Activated B cell treated with CpG ODN at 0.5 μM for 24 hours (primary cell): Measurements from ENCODE around the gene RNLS. TPM values are rescaled to one million over a fixed set of nuclear protein-coding genes. Genes with fewer than 3 reads are reported as not detected.
A peak's percentile ranks its signal among the peaks of the same experiment; 100 is the strongest.

Experiments used
- ATAC-seq: fragments of 200-7000 bp; cut with Tn5 transposase; one replicate; pipeline ENCODE4 v1.10.0; 2021; ENCODE audit warnings: low read depth, mild to moderate bottlenecking, moderate library complexity
- CTCF ChIA-PET: fragments of 350-600 bp; sonication (Branson Sonifier 250); formaldehyde crosslinking; loops from one replicate; lab custom pipeline; 2021; ENCODE audit warnings: antibody characterized with exemption; lab: Charles Lee
- POLR2A ChIA-PET: fragments of 350-600 bp; sonication (Branson Sonifier 250); formaldehyde crosslinking; loops from one replicate; lab custom pipeline; 2021; ENCODE audit warnings: antibody characterized with exemption; lab: Charles Lee
- DNase-seq: peaks from one replicate; pipeline ENCODE4 v3.0.0; 2022
- H3K27ac Mint-ChIP-seq: one replicate; pipeline ENCODE4 v1.8.0; 2020; ENCODE audit warnings: mixed read lengths
- H3K27me3 Mint-ChIP-seq: one replicate; pipeline ENCODE4 v1.8.0; 2021; ENCODE audit warnings: mixed read lengths
- H3K36me3 Mint-ChIP-seq: one replicate; pipeline ENCODE4 v1.8.0; 2021; ENCODE audit warnings: low read depth, mixed read lengths
- H3K4me1 Mint-ChIP-seq: one replicate; pipeline ENCODE4 v1.8.0; 2021; ENCODE audit warnings: mixed read lengths
- H3K4me3 Mint-ChIP-seq: one replicate; pipeline ENCODE4 v1.8.0; 2020; ENCODE audit warnings: mild to moderate bottlenecking, mixed read lengths
- H3K9me3 Mint-ChIP-seq: one replicate; pipeline ENCODE4 v1.8.0; 2020; ENCODE audit warnings: mixed read lengths
- intact Hi-C: fragments of 100-400 bp; cut with micrococcal nuclease; formaldehyde crosslinking; loops from one replicate; pipeline ENCODE4 v1.15.1; 2024
- total RNA-seq: library from RNA; stranded (reverse); gene quantifications from 2 replicates; pipeline ENCODE4 v1.2.3, GENCODE V29; 2022
- TF ChIP-seq, protein P1 (sequence below): fragments of 200-600 bp; IDR thresholded peaks from one replicate; pipeline ENCODE4 v1.8.0; 2022; ENCODE audit warnings: antibody characterized with exemption, mild to moderate bottlenecking

RNLS gene
- total RNA-seq, 1 donor from 2014 or later, result 5.7 TPM

DNA sequence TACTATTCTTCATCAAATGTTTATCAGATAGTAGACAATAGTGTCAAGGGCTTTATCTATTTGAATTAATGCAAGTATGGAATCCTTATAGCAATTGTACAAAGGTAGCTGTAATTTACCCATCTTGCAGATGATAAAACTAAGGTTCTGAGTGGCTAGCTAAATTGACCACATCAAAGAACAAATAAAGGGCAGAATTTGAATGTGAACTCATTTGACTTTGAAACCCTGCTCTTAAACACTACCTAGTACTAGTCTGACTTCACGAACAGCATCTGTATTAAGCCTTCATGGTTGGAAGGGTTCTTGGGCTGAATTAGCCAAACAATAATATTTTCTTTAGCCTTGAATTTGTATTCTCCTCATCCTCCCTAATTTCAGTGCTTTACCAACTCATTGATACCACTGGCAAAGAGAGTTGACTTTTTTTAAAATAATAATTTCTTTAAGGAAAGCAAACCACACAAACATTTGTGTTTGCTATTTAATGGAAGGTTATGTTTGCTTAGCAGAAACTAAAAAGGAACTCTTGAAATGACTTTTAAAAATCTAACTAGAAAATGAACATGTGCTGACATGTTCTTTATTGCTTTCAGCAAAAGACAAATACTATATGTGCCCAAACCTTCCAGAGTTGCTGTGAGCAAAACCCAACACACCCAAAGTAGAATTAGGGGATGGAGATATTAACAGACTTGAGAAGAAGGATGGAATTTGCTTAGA, 322.6 kb downstream of the RNLS start:
- no peaks in the 10 kb centered on the region for H3K27me3 Mint-ChIP-seq
- ChIA-PET POLR2A (no interaction called here), CTCF (no interaction called here)
- H3K4me1 Mint-ChIP-seq, result peaks cover 3% of the 10 kb centered on the region
- ATAC-seq (no peak), DNase-seq (no peak)
- intact Hi-C loops, result no loop called here
- no peak overlapping the region for H3K27ac Mint-ChIP-seq
- TF ChIP-seq, protein P1, sequence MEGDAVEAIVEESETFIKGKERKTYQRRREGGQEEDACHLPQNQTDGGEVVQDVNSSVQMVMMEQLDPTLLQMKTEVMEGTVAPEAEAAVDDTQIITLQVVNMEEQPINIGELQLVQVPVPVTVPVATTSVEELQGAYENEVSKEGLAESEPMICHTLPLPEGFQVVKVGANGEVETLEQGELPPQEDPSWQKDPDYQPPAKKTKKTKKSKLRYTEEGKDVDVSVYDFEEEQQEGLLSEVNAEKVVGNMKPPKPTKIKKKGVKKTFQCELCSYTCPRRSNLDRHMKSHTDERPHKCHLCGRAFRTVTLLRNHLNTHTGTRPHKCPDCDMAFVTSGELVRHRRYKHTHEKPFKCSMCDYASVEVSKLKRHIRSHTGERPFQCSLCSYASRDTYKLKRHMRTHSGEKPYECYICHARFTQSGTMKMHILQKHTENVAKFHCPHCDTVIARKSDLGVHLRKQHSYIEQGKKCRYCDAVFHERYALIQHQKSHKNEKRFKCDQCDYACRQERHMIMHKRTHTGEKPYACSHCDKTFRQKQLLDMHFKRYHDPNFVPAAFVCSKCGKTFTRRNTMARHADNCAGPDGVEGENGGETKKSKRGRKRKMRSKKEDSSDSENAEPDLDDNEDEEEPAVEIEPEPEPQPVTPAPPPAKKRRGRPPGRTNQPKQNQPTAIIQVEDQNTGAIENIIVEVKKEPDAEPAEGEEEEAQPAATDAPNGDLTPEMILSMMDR, result no peak
- no peaks in the 10 kb centered on the region for H3K9me3 Mint-ChIP-seq
- no peaks in the 10 kb centered on the region for H3K36me3 Mint-ChIP-seq
- H3K4me3 Mint-ChIP-seq, result no peak overlapping the region

DNA sequence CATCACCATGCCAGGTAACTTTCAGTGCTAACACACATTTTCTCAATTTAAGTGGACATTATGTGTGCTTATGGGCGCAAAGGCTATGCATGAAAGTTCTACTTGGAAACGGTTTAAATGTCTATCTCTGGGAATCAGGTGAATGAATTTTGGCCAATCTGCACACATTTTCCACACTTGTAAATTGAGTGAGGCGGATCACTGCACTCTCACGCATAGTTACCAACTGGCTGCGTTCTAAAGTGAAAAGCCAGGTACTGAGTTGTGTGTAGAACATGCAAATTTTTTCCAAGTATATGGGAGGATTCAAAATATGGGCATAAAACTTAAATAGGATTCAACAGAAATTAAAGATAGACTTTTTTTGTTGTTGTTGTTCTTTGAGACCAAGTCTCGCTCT, 323.7 kb downstream of the RNLS start:
- DNase-seq (no peak), ATAC-seq (no peak)
- Mint-ChIP-seq H3K27ac (no peak overlapping the region), H3K9me3 (no peaks in the 10 kb centered on the region), H3K4me1 (peaks cover 3% of the 10 kb centered on the region), H3K4me3 (no peak overlapping the region), H3K36me3 (no peaks in the 10 kb centered on the region), H3K27me3 (no peaks in the 10 kb centered on the region)
- TF ChIP-seq, protein P1, result no peak
- intact Hi-C loops, result no loop called here
- CTCF ChIA-PET, result no interaction called here
- POLR2A ChIA-PET, result no interaction called here

DNA sequence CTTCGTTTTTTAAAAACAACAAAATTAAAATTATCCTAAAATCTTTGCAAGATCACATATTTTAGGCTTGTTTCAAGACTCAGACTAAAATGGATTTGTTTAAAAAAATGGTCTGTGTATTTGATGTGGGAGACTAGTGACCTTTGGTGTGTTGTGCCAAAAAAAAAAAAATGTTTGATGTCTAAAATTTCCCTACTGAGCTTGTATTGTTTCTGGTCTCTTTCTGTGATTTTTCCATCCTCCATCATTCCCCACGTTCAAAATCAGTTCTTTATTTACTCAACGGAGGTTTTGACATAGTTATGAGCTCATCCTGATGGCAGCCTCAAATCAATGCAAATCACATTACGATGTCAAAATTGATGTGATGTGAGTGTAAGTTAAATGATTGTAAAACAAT, 326.2 kb downstream of the RNLS start:
- peaks cover 4% of the 10 kb centered on the region for H3K4me1 Mint-ChIP-seq
- H3K4me3 Mint-ChIP-seq, result no peak overlapping the region
- POLR2A ChIA-PET, result no interaction called here
- H3K36me3 Mint-ChIP-seq, result no peaks in the 10 kb centered on the region
- CTCF ChIA-PET, result no interaction called here
- intact Hi-C loops, result no loop called here
- H3K27ac Mint-ChIP-seq, result no peak overlapping the region
- TF ChIP-seq, protein P1, result no peak
- no peaks in the 10 kb centered on the region for H3K9me3 Mint-ChIP-seq
- no peak for DNase-seq
- H3K27me3 Mint-ChIP-seq, result no peaks in the 10 kb centered on the region
- ATAC-seq, result no peak

DNA sequence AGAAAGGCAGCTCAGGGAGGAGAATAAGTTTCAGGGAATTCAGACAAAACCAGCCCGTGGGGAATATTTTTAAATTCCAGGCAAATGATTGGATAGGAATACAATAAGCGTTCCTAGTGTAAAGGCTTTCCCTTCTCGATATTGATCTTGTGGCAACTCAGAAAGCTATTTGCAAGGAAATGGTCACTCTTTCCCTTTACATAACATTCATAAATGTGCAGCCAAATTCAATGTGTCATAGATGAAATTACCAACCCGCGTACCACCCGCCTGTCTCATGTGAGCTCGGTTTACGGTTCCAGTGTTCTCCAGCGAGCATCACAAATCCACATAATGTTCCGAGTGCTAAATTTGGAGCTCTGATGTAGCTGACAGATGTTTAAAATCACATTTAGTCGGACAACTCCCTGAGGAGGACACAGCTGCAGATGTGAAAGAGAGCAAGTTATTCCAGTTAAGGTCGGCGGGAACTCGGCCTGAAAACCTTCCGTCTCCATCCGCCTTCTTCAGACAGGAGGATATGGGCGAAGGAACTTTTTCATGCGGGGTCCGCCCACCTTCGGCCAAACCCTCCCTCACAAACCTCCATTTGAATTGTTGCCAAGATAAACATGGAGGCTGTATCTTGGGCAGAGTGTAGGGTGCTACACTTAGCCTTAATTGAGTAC, 327.0 kb downstream of the RNLS start:
- TF ChIP-seq, protein P1, result no peak
- ChIA-PET CTCF (no interaction called here), POLR2A (interaction anchor here (0.8 kb wide), 1 partner anchor 11 kb away, joined by 3 read pairs; no protein-coding TSS in a partner anchor)
- Mint-ChIP-seq H3K27me3 (no peaks in the 10 kb centered on the region), H3K36me3 (no peaks in the 10 kb centered on the region), H3K4me1 (peaks cover 4% of the 10 kb centered on the region), H3K9me3 (no peaks in the 10 kb centered on the region), H3K4me3 (no peak overlapping the region), H3K27ac (no peak overlapping the region)
- ATAC-seq (no peak), DNase-seq (no peak)
- intact Hi-C loops, result no loop called here

DNA sequence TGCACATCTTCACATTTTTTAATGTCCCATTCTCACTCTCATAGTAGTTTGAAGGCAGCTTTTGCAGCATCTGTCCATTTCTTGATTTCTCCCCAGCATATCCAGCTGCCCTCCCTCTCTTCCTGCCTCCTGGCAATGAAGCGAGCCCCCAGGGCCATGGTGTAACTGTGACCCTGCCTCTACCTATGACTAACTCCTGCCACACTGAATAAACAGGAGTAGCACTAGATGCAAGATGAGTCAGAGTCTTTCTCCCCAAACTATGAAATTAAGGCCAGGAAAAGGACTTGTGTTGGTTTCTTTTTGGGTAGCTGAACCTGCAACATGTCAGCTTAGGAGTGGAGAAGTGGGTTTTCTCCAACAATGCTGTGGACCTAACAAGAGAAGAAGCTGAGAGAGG, 329.0 kb downstream of the RNLS start:
- TF ChIP-seq, protein P1, result no peak
- ATAC-seq (peak; percentile 31), DNase-seq (no peak)
- Mint-ChIP-seq H3K4me1 (peaks cover 4% of the 10 kb centered on the region), H3K27me3 (no peaks in the 10 kb centered on the region), H3K36me3 (no peaks in the 10 kb centered on the region), H3K27ac (no peak overlapping the region), H3K4me3 (no peak overlapping the region), H3K9me3 (no peaks in the 10 kb centered on the region)
- ChIA-PET CTCF (no interaction called here), POLR2A (no interaction called here)
- intact Hi-C loops, result no loop called here
